Hematopoietic multipotent progenitor cell treated with erythropoietin and hydrocortisone succinate and interleukin-3 and kit ligand, for 15 days (in vitro differentiated cells): Measurements from ENCODE around the gene B4GALT7.
"Not testable (repeated sequence)": the region's sequence is repeated elsewhere in the genome, so short reads cannot be mapped to it uniquely, and the experiment has no call there.

Experiments
- DNase-seq: peaks from one replicate; pipeline ENCODE4 v3.0.0-alpha.2; 2015; ENCODE audit warnings: low spot score

Gene B4GALT7

DNA sequence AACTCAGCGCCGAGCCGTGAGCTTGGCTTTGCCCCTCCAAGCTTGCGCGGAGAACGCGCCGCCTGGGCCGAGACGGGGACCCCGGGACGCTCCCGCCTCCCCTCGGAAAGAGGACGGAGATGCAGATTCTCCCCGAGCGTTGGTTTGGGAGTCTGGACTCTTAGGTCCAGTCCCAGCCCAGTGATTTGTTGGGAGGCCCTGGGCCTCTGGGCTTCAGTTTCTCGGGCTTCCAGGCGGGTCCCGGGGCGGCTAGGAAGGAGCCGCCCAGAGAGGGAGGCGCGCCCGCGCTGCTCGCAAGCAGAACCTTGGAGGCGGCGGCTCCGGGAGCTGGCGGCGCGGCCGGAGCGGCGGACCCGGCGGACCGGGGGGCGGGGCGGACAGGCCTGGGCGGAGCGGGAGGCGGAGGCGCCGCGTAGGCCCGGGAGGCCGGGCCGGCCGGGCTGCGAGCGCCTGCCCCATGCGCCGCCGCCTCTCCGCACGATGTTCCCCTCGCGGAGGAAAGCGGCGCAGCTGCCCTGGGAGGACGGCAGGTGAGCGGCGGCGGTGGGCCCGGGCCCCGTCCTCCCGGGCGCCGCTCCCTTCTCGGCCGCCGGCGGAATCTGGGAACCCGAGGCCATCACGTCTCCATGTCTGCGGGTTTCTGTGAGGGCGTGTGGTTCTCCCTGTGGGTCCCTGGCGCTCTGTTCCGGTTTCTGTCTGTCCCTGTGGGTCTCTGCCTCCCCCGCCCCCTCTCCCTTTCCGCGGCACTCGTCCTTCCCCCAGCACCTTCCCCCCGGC lies at the start of gene B4GALT7:
Gene B4GALT7, plus strand, starts transcription at position 402 of the 777 bp plus-strand sequence. Its CDS starts 79 bp downstream, at position 481.
- DNase-seq = peak; percentile 87

DNA sequence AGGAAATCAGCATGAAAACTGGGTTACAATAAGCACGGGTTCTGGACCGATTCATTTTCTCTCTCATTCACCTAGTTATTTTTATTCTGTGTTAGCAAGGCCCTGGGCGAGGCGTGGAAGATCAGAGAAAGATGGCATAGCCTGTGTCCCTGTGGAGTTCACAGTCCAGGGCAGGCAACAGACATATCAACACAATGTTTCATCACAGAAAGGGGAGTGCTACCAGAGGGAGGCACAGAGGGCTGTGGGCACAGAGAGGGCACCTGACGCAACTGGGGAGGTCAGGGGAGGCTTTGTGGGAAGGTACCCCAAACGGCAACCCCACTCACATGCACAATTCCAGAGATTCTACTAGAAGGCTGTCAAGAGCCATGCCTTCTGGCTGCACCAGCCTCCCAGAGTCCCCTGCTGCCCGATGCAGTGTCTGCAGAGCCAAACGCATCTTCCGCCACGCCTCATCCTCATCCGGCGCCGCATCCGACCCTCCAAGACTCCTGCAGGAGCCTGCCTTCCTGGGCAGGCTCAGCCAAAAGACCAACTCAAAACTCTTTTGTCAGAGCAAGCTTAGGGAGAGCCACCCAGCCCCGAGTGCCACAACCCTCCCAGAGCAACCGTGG lies 47.0 kb upstream of the B4GALT7 start:
- DNase-seq = no peak

DNA sequence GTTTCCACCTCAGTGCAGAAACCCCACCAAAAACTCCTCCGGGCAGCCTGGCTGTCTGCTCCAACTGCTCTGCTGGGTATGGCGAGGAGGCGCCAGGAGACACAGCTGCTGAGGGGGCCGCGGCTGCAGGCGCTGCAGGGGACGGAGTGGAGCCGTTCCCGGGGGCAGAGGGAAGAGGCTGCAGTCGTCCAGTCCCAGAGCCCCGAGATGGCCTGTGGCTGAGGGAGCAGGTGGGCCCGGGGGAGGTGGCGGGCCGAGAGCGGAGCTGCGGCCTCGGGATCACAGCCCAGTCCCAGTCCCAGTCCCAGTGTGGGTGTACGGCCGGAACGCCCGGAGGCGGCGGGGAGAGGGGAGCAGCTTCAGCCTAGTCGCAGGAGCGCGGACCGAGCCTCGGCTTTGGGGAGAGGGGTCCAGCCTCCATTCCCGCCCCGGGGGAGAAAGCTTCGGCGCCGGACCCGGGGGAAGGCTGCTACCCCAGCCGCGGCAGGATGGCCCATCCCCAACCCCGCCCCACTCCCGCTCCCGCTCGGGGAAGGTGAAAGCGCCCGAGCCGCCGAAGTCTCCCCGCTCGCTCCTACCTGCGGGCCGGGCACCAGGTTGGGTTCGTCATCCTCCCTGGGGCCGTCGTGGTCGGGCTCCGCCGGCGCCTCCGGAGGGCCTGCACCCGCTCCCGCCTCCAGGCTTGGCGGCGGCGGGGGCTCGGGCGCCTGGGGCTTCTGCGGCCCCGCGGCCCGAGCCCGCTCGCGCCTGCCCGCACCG lies 46.1 kb upstream of the B4GALT7 start:
- peak; percentile 33 for DNase-seq

GRCh38 chr5:177554474-177555111 lies 45.3 kb upstream of the B4GALT7 start, which contains the start of gene FAM193B:
Gene FAM193B (minus strand): TSS chr5:177554563. CDS start chr5:177554458, 105 bp downstream.
- peak; percentile 94 for DNase-seq

- DNase-seq = no peak
Observed at GRCh38 chr5:177555228-177555627, 44.7 kb upstream of the B4GALT7 start.

DNA sequence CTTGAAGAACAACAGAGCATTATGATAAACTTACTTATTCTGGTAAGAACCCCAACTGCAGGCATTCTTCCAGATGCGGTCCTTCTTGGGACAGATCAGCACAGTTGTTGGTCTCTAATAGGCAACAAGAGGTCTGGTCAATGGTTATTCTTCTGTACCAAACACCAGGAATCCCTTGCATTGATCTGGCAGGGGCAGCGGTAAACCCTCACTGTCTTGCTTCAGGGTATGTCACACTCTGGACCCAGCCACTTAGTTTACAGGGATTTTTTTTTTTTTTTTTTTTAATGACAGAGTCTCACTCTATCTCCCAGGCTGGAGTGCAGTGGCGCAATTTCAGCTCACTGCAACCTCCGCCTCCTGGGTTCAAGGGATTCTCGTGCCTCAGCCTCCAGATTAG lies 44.3 kb upstream of the B4GALT7 start:
- no peak for DNase-seq

- peak; percentile 17 for DNase-seq
Observed at GRCh38 chr5:177557041-177557647, 42.8 kb upstream of the B4GALT7 start.

DNA sequence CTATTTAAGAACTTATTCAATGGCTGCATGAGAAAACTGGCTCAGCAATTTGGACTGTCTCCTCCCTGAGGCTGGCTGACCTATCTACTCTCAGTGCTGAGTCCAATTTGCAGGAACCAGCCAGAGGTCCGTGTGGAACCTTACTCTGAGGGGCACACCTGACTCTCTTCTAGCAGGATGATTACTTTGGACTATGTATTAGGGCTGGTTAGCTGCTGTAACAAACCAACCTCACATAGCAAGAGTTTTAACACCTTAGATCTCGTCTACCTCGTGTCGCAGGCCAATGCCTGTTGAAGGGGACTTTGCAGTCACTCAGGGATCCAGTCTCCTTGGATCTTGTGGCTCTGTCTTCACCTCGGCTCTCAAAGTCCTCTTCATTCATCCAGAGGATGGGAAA lies 42.1 kb upstream of the B4GALT7 start:
- no peak for DNase-seq

- DNase-seq = not testable (repeated sequence)
Observed at GRCh38 chr5:177559446-177559941, 40.4 kb upstream of the B4GALT7 start.

- no peak for DNase-seq
Observed at GRCh38 chr5:177565046-177565445, 34.9 kb upstream of the B4GALT7 start.

DNA sequence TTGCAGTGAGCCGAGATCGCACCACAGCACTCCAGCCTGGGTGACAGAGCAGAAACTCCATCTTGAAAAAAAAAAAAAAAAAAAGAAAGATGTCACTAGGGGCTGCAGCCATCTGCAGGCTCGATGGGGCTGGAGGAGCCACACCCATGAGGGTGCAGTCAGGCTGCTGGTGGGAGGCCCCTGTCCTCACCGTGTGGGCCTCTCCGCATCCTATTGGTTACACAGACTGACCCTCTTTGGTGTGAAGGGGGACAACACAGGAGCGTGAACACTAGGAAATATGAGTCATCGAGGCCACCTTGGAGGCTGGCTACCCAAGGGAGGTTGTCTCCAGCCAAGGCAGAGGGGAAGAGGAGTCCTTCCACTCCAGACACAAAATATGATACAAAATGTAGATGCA lies 31.6 kb upstream of the B4GALT7 start:
- DNase-seq = no peak

DNA sequence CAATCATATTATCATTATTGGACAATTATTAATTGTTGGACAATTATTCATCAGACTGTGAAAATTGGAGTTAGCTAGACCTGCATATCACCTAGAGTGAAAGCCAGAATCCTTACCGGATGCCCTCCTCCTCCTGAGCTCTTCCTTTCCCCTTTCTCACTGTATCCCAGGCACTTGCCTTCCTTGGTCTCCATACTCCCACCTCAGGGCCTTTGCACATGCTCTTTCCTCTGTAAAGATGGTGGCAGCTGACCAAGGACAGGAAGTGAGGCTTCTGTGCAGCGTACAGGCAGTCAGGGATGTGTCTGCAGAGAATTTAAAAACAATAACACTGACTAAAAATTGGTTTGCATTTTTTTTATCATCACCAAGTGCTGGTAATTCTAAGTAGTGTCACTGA lies 30.0 kb upstream of the B4GALT7 start:
- no peak for DNase-seq

DNA sequence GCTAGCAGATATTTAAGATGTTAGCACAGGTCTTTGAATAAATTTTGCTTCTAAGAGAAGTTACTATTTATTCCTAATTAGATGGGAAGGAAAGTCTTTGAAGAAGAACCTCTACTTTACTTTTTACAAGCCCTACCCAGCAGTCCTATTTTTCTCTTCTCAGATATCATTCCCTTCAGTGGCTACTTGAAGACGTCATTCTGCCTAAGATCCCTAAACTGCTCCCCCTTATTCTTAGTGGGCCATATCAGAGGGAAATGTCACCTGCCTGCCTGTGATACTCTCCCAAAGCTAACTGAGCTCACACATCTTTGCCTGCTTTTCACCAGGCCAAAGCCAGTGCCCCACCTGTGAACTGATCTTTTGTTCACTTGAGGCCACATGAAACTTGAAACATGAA lies 24.4 kb upstream of the B4GALT7 start:
- DNase-seq = no peak

DNA sequence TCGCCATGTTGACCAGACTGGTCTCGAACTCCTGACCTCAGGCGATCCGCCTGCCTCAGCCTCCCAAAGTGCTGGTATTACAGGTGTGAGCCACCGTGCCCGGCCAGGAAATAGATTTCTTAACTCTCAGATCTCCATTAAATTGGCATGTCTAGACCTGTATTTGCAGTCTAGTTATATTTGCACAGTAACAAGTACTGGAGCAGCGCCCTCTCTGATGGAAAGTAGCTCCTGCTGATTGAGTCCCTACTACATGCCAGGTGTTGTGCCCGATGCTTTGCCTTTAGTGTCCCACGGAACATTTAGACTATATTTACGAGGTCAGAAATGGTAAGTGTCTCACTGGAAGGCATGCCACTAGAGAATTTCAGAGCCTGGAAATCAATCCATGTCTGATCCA lies 23.8 kb upstream of the B4GALT7 start:
- no peak for DNase-seq

GRCh38 chr5:177578316-177578715 lies 21.6 kb upstream of the B4GALT7 start:
- no peak for DNase-seq

DNA sequence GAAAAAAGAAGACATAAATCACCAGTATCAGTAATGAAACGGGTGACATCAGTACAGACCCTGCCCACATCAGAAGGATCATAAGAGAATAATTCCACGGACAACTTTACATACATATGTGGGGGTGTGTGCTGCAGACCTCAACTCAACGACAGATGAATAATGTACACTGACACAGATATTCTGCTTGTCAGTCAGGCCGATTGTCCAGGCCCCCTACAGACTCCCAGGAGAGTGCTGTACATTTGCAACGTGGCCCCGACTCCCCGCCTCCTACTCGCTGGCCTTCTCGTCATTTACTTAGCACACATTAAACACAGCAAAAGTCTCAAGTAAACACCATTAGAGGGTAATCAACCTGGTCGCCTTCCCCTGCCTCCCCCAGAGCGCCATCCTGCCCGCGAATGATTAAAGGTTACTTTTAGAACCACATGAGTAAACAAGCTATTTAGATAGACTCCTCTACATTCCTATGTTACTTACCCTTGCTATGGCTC lies 11.5 kb upstream of the B4GALT7 start:
- DNase-seq = no peak

DNA sequence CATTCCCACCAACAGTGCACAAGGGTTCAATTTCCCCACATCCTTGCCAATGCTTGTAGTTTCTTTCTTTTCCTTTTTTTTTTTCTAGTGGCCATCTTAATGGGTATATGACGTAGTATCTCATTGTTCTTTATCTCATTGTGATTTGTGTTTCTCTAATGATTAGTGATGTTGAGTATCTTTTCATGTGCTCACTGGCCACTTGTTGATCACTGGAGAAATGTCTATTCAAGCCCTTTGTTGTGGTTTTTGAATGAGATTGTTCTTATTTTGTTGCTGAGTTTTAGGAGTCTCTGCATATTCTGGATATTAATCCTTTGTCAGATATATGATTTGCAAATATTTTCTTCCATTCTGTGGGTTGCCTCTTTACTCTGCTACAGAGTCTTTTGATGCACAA lies 9.5 kb upstream of the B4GALT7 start:
- DNase-seq = no peak

DNA sequence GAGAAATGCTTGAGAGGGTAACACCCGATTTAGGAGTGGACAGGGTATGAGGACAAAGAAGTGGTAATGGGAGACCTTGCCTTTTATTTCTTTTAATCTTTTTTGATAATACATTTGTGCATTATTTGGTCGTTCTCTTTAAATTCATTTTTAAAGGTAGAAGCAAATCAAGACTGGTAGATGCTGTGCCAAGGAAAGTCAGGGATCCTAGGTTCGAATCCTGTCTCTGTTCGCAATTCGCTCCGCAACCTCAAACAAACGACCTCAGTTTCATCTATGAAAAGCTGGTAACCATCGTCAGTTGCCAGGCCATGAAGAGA lies 8.3 kb upstream of the B4GALT7 start:
- DNase-seq = no peak

- DNase-seq = peak; percentile 77
Observed at GRCh38 chr5:177592010-177592834, 7.7 kb upstream of the B4GALT7 start, which contains the start of gene TMED9. Gene TMED9 (plus strand): TSS chr5:177592203. CDS start chr5:177592215, 12 bp downstream.

DNA sequence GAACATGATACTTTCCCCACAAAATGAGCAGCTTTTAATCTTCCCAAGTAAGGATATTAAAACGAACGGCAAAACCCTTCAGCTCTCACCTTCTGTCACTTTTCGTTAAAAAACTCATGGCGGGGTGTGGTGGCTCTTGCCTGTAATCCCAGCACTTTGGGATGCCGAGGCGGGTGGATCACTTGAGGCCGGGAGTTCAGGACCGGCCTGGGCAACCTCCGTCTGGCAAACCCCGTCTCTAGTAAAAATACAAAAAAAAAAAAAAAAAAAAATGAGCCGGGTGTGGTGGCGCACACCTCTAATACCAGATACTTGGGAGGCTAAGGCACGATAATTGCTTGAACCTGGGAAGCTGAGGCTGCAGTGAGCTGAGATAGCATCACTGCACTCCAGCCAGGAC lies 7.0 kb upstream of the B4GALT7 start:
- DNase-seq = no peak

GRCh38 chr5:177593511-177593910 lies 6.4 kb upstream of the B4GALT7 start:
- DNase-seq = no peak
